AG09319 (cell line): ENCODE results near the gene IDI1.
"Not testable (repeated sequence)": the region's sequence is repeated elsewhere in the genome, so short reads cannot be mapped to it uniquely, and the experiment has no call there.

ENCODE experiments used
- DNase-seq: peaks from one replicate; pipeline ENCODE4 v3.0.0-alpha.2; 2010; ENCODE audit warnings: low read depth; ENCODE audit errors: extremely low read depth
- TF ChIP-seq, protein P1 (sequence below): IDR thresholded peaks from 2 replicates; pipeline ENCODE4 v1.5.1; 2011; ENCODE audit warnings: low read depth, mild to moderate bottlenecking, inconsistent platforms, low read length, moderate library complexity

The IDI1 gene

DNA sequence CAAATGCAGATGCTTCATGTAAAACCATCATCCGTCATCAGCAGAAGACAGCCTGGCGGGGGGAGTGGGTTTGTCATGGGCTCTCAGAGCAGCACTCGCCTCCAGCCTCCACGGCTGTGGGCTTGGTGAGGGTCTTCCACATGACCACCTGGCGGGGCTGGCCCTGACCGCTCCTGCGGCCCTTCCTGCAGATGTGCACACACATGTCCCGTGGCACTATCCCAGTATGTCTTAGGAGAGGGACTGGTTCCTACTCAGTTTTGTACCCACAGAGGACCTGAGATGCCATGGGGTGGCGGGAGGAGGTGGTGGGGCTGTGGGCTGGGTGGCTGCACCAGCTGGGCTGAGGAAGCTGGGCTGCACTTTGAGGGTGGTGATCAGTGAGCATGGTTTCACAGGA is 28.0 kb downstream of the IDI1 start:
- TF ChIP-seq, protein P1, sequence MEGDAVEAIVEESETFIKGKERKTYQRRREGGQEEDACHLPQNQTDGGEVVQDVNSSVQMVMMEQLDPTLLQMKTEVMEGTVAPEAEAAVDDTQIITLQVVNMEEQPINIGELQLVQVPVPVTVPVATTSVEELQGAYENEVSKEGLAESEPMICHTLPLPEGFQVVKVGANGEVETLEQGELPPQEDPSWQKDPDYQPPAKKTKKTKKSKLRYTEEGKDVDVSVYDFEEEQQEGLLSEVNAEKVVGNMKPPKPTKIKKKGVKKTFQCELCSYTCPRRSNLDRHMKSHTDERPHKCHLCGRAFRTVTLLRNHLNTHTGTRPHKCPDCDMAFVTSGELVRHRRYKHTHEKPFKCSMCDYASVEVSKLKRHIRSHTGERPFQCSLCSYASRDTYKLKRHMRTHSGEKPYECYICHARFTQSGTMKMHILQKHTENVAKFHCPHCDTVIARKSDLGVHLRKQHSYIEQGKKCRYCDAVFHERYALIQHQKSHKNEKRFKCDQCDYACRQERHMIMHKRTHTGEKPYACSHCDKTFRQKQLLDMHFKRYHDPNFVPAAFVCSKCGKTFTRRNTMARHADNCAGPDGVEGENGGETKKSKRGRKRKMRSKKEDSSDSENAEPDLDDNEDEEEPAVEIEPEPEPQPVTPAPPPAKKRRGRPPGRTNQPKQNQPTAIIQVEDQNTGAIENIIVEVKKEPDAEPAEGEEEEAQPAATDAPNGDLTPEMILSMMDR = no peak
- DNase-seq = no peak

DNA sequence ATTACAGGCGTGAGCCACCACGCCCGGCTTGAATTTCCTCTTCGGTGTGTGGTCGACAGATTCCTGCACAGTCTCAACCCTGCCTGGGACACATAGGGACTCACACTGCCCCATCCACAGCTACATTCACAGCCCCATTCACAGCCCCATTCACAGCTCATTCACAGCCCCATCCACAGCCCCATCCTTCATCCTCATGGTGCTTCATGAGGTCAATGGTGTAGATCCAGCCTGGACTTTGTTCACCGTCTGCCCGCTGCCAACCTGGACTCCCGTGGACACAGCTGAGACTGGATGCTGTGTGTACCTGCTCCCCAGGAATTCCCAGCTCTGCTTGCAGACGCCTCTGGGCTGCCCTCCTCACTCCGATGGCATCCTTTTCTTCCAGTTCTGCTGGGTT is 28.5 kb downstream of the IDI1 start:
- DNase-seq = no peak
- TF ChIP-seq, protein P1 = no peak

DNA sequence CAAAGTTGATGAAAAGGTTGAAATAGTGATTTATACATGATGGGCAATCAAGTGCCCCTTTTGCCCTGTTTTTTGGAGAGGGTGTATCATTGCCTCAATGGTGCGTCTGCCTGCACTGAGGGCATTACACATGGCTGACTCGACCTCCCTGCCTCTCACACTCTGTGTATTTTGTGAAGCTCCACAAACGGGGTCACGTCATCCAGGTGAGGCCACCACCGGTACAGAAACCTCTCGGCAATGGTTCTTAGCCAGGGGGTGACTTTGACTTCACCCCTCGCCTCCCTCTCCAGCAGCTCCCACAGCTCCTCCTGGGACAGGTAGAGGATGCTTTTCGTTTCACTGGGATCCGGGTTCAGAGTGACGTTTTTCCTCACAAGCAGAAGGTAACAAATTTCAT is 29.6 kb downstream of the IDI1 start:
- no peak for DNase-seq
- TF ChIP-seq, protein P1 = no peak

DNA sequence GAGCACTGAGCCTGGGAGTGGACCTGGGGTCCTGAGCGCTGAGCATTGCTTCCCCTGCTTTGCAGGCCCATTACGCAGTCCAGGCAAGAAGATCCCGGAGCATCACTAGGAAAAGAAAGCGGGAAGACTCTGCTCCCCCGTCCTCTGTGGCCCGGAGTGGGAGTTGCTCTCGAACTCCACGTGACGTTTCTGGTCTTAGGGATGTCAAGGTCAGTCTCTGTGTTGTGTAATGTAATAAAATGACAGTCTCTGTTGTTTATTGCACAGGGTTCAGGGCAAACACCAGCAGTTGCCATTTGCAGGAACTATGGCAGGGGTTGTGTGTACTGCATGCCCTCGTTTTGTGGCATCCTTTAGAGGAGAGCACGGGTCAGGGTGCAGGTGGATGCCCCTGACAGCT is 33.2 kb downstream of the IDI1 start:
- no peak for DNase-seq
- TF ChIP-seq, protein P1 = no peak

DNA sequence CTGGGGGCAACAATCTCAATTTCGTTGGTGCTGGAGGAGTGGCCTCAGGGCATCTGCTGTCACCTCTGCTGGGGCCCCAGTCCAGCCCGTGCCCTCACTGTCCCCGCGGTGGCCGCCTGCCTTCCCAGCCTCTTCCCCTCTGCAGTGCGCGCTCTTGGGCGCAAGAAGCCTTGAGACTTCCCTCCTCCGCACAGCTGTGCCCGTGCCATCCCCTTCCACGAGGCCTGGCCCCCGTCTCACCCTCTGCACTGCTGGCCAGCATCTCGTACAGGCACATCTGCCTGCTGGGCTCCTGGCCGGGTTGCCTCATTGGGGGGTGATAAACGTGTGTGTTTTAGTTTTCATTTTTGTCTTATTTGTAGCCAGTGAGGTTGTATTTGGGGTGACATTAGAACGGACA is 37.2 kb downstream of the IDI1 start:
- TF ChIP-seq, protein P1 = no peak
- no peak for DNase-seq

DNA sequence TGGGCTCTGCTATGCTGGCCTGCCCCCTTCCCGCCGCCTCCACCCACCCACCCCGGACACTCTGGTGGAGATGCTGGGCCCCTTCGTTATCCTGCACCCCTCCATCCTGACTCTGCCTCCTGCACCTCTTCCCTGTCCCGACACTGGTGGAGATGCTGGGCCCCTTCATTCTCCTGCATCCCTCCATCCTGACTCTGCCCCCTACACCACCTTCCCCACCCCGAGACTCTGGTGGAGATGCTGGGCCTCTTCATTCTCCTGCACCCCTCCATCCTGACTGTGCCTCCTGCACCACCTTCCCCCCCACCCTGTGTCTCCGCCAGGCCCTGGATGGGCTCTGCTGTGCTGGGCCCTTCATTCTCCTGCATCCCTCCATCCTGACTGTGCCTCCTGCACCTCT is 38.2 kb downstream of the IDI1 start:
- TF ChIP-seq, protein P1 = no peak
- DNase-seq = no peak

DNA sequence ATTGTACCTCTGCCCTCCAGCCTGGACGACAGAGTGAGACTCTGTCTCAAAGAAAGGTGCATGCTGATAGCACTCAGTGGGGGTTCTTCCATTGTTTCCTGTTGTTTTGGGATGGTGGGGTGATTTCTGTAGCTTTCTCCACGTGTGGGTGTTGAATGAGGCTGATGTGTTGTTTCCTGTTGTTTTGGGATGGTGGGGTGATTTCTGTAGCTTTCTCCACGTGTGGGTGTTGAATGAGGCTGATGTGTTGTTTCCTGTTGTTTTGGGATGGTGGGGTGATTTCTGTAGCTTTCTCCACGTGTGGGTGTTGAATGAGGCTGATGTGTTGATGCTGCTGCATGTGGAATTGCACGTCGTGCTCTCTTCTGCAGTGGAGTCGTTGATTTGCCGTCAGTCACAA is 39.0 kb downstream of the IDI1 start:
- not testable (repeated sequence) for DNase-seq

DNA sequence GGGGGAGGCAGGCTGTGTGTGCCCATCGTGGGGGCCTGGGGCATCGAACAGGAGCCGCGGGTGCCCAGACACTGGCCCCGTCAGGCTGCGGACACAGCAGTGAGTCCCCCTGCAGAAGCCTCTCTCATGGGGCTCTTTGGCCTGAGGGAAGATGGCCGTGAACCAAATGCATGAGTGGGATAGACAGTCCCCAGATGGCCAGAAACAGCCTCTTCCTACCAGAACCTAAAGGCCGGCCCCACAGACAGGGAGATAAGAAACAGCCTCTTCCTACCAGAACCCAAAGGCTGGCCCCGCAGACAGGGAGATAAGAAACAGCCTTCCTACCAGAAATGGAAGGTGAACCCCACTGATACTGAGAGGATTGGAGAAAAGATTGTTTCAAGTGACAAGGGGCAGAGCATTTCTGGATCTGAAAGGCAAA is 39.8 kb downstream of the IDI1 start:
- TF ChIP-seq, protein P1 = no peak
- DNase-seq = no peak
